ENCODE data around the gene GABRA6. TPM values are rescaled to one million over a fixed set of nuclear protein-coding genes. Genes with fewer than 3 reads are reported as not detected.

GABRA6 gene
- total RNA-seq, 1 experiment from 2014 or later, result not detected

GRCh38 chr5:161751265-161751664, 65.7 kb downstream of the GABRA6 start (continued):
- TF ChIP-seq, protein P1, sequence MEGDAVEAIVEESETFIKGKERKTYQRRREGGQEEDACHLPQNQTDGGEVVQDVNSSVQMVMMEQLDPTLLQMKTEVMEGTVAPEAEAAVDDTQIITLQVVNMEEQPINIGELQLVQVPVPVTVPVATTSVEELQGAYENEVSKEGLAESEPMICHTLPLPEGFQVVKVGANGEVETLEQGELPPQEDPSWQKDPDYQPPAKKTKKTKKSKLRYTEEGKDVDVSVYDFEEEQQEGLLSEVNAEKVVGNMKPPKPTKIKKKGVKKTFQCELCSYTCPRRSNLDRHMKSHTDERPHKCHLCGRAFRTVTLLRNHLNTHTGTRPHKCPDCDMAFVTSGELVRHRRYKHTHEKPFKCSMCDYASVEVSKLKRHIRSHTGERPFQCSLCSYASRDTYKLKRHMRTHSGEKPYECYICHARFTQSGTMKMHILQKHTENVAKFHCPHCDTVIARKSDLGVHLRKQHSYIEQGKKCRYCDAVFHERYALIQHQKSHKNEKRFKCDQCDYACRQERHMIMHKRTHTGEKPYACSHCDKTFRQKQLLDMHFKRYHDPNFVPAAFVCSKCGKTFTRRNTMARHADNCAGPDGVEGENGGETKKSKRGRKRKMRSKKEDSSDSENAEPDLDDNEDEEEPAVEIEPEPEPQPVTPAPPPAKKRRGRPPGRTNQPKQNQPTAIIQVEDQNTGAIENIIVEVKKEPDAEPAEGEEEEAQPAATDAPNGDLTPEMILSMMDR (IDR thresholded peaks at IDR 0.05), result no peak
- TF ChIP-seq FOXJ3 (CRISPR knock-in tag; IDR thresholded peaks at IDR 0.05; ENCODE audit: borderline replicate concordance) (no peak), FOXK1 (CRISPR knock-in tag; IDR thresholded peaks at IDR 0.05) (no peak)
- TF ChIP-seq, protein P2, sequence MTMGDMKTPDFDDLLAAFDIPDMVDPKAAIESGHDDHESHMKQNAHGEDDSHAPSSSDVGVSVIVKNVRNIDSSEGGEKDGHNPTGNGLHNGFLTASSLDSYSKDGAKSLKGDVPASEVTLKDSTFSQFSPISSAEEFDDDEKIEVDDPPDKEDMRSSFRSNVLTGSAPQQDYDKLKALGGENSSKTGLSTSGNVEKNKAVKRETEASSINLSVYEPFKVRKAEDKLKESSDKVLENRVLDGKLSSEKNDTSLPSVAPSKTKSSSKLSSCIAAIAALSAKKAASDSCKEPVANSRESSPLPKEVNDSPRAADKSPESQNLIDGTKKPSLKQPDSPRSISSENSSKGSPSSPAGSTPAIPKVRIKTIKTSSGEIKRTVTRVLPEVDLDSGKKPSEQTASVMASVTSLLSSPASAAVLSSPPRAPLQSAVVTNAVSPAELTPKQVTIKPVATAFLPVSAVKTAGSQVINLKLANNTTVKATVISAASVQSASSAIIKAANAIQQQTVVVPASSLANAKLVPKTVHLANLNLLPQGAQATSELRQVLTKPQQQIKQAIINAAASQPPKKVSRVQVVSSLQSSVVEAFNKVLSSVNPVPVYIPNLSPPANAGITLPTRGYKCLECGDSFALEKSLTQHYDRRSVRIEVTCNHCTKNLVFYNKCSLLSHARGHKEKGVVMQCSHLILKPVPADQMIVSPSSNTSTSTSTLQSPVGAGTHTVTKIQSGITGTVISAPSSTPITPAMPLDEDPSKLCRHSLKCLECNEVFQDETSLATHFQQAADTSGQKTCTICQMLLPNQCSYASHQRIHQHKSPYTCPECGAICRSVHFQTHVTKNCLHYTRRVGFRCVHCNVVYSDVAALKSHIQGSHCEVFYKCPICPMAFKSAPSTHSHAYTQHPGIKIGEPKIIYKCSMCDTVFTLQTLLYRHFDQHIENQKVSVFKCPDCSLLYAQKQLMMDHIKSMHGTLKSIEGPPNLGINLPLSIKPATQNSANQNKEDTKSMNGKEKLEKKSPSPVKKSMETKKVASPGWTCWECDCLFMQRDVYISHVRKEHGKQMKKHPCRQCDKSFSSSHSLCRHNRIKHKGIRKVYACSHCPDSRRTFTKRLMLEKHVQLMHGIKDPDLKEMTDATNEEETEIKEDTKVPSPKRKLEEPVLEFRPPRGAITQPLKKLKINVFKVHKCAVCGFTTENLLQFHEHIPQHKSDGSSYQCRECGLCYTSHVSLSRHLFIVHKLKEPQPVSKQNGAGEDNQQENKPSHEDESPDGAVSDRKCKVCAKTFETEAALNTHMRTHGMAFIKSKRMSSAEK (CRISPR knock-in tag; IDR thresholded peaks at IDR 0.05; ENCODE audit: borderline replicate concordance), result no peak

Other genes starting within 250 kb of the GABRA6 start
- 0.32 to 0.79 TPM (median 0.53 TPM) in 3 replicates for gene GABRB2, start 139.0 kb upstream of the GABRA6 start, total RNA-seq (2021)
- gene GABRA1, start 162.4 kb downstream of the GABRA6 start, total RNA-seq (2021), result 0.48 to 0.57 TPM (median 0.50 TPM) in 3 replicates